ENCODE measurements around the gene VKORC1.

Gene VKORC1

DNA sequence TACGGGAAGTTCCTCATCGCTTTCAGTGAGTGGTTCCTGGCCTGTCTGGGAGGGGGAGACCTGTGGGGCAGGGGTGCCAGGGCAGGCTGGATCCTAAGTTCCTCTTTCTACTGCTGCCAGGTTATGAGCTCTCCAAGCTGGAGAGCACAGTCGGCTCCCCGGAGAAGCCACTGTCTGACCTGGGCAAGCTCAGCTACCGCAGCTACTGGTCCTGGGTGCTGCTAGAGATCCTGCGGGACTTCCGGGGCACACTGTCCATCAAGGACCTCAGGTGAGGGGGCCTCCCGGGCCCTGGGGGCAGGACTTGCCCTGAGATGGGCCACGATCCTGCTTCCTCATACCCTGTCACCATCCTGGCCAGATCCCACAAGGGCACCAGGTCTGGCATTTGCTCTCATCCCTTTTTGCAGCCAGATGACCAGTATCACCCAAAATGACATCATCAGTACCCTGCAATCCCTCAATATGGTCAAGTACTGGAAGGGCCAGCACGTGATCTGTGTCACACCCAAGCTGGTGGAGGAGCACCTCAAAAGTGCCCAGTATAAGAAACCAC lies 35.8 kb upstream of the VKORC1 start:
- DNase-seq (ENCODE audit: low read depth) = no peak

DNA sequence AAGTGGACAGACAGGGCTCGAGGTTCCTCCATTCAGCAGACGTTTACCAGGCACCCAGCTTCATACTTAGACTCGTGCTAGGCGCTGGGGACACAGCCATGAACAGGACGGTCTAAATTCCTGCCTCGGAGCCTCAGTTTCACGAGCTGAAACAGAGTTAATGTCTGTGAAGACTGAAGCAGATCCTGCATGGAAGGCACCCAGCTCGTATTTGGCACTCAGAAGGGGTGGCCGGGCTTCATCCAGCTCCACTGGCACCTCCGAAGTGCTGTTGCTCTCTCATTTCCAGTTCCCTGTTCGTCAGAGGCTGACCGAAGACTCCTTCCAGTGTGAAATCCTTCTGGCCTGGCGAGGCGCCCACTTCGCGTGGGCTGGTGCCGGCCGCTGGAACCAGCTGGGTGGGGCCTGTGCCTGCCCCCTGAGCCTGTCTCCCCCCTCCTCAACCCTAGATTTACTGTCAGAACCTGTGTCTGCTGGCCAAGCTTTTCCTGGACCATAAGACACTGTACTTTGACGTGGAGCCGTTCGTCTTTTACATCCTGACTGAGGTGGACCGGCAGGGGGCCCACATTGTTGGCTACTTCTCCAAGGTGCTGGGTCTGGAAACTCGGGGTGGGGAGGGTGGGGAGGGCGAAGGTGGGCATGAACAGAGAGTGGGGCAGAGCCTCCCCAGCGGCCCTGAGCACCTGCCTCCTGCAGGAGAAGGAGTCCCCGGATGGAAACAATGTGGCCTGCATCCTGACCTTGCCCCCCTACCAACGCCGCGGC lies 35.2 kb upstream of the VKORC1 start:
- no peak for DNase-seq (ENCODE audit: low read depth)

DNA sequence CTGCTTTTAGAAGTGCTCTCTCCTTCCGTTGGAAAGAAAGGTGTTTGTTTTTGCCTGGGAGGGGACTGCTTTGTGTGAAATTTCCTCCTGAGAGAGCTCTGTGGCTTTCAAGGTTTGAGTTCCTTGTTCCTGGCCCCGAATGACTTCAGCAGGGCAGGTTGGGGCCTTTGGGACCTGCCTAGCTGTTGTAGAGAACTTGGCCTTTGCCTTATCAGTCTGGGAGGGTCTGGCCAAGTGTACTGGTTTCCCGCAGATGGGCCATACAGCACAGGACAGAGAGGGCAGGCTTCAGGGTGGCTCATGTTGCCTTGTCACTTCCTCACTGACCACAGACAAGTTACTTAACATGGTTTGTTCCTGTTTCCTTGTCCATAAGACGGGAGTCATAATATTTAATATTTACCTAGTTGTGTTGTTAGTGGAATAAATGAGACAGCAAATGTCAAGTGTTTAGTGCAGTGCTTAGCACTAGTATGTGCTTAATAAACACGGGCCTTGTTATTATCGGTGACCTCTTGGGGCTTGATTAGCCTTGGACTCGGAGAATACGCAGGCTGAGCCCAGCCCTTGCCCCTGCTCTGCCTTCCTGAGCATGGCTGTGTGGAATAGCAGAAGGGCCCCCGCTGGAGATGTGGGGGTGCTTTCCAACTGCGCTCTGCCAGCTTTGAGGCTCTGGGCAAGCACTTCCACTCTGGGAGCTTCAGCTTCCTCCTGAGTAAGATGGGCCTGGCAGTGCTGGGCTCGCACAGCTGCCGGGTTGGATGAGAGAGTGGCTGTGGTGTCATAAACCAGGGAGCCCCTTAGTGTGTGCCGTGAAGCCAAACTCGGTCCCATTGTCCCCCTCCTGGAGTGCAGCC lies 34.3 kb upstream of the VKORC1 start:
- DNase-seq (ENCODE audit: low read depth) = no peak

DNA sequence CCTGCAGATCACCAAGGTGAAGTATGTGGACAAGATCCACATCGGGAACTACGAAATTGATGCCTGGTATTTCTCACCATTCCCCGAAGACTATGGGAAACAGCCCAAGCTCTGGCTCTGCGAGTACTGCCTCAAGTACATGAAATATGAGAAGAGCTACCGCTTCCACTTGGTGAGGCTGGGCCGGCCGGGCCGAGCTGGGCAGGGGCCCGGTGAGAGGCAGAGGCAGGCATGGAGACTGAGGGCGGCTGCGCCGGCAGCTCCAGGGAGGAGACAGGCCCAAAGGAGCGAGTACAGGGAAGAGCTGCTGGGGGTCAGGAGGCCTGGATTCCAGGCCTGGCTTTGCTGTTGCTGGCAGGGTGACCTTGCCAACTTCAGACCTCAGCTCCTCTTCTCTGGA lies 32.6 kb upstream of the VKORC1 start:
- no peak for DNase-seq (ENCODE audit: low read depth)

DNA sequence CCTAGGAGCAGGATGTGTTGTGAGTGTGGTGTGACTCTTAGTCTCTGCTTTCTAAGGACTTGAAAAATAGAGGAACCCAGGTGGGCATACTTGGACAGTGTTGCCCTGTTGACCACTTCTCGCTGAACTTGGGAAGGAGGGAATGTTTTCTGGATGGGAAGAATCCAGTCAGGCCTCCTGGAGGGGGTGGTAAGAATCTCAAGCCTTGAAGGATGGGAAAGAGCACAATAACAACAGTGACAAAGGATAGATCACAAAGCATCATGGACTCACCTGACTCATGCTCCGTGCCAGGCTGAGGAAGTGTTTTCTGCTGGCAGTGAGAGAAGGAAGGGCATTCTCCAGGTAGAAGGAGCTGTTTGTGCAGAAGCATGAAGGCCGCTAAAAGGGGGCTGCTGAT lies 31.2 kb upstream of the VKORC1 start:
- no peak for DNase-seq (ENCODE audit: low read depth)

DNA sequence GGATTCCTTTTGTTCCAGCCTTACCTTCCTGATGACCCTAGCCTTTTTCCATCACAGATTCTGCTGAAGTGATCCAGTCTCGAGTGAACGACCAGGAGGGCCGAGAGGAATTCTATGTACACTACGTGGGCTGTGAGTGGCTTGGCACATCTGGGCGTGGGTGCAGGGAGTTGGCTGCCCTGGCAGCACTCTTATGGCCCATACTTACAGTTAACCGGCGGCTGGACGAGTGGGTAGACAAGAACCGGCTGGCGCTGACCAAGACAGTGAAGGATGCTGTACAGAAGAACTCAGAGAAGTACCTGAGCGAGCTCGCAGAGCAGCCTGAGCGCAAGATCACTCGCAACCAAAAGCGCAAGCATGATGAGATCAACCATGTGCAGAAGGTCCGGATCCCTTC lies 25.5 kb upstream of the VKORC1 start:
- DNase-seq (ENCODE audit: low read depth) = no peak

DNA sequence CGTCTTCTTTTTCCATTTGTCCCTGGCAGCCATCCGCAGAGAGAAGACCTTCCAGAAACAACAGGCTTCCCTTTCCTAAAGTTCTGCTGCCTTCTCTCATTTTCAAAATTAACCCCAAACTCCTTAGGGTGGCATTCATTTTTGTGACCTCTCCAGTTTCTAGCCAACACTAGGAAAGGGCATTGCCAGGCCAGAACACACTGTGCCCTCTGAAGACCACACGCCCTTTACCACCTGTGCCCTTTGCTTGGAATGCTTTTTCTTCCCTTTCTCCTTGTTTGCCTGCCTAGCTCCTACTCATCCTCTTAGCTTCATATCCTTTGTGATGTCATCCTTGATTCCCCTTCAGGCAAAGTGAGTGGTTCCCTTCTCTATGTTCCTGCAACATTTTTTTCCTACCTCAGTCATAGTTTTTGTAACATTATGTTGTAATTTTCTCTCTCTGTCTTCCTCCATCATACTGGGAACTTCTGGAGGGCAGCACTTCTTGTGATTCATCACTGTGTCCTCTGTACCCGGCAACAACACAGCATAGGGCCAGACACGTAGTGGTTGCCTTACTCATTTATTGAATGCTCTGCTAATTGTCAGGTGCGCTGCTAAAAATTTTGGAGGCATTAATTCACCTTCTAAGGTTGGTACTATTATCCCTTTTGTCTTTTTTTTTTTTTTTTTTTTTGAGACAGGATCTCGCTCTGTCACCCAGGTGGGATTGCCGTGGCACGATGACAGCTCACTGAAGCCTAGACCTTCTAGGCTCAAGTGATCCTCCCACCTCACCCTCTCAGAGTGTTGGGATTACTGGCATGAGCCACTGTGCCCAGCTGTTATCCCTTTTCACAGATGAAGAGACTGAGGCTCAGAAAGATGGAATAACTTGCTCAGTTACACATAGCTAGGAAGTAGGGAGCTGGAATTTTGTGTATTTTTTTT lies 23.9 kb upstream of the VKORC1 start:
- no peak for DNase-seq (ENCODE audit: low read depth)

DNA sequence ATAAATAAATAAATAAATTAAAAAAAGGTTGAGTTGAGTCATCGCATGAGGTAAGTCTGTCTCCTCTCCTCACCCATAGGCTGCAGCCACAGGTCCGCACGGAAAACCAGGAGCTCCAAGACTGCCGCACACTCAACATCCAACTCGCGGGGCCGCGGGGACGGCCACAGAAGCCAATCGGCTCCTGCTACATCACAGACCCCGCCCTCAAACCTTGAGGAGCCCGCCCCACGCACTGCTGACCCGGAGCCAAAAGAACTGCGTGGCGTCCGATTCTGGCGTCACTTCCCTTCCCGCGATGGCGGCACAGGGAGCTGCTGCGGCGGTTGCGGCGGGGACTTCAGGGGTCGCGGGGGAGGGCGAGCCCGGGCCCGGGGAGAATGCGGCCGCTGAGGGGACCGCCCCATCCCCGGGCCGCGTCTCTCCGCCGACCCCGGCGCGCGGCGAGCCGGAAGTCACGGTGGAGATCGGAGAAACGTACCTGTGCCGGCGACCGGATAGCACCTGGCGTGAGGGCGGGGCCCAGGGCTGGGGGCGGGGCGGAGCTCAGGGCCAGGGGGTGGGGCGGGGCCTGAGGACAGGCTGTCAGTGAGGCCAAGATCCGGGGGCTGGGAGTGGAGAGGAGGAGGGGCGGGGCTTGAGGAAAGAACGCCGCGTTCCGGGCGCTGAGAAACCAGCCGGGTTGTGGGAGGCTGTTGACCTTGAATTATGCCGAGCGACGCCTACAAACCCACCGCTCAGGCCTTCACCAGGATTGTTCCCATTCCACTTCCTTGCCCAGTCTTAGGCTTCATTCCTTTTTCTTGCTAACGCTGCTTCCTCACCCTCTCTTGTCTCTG lies 23.0 kb upstream of the VKORC1 start, which contains the start of gene KAT8:
TSS of gene KAT8 (plus strand) at position 281 of the 839 bp plus-strand sequence. CDS start at position 299, 18 bp downstream.
- peak; percentile 94 for DNase-seq (ENCODE audit: low read depth)

DNA sequence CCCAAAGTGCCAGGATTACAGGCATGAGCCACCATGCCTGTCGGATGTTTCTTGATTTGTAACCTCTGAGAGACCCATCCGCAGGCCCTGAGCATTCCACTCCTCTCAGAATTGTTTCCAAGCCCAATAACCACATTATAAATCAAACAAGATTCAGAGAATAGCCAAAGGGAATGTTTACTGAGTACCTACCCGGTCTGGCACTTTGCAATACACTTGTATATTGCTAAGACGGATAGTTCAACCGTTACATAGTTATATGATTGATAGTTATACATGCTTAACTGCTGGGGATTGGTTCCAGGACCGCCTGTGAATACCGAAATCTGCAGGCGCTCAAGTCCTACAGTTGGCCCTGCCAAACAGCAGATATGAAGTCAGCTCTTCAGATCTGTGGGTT lies 19.9 kb upstream of the VKORC1 start:
- no peak for DNase-seq (ENCODE audit: low read depth)

DNA sequence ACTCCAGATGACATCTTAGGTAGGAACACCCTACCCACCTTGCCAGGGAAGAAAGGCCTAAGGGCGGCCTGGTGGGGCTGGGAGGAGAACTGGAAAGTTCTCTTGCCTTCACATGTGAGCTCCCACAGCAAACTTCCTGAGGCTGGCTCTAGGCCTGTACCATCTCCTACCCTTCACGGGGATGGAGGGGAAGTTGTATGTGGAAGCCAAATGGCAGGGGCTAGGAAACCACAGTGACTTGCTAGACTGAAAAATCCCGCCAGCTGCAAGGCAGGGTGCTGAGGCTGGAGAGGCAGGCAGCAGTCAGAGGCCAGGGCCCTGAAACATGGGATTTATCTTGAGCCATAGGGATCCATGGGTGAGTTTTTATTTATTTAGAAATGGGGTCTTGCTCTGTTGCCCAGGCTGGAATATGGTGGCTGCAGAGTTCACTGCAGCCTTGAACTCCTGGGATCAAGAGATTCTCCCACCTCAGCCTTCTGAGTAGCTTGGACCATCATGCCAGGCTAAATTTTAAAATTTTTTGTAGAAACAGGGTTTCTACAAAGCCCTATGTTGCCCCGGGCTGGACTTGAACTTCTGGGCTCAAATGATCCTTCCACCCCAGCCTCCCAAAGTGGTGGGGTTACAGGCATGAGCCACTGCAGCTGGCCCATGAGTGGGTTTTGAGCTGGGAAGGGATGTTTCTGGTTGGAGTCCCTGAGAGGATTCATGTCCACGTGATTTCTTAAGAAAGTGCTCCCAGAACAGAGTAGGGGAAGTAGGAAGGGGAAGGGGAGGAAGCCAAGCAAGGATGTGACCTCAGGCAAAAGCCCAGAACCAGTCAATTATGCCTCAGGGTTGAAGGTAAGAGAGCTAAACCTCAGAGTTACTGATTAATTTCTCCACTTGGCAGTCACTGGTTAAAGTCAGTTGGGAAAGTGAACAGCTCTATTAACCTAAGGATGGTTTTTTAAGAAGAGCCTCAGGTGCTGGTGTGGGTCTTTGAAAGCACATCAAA lies 18.8 kb upstream of the VKORC1 start:
- DNase-seq (ENCODE audit: low read depth) = no peak

DNA sequence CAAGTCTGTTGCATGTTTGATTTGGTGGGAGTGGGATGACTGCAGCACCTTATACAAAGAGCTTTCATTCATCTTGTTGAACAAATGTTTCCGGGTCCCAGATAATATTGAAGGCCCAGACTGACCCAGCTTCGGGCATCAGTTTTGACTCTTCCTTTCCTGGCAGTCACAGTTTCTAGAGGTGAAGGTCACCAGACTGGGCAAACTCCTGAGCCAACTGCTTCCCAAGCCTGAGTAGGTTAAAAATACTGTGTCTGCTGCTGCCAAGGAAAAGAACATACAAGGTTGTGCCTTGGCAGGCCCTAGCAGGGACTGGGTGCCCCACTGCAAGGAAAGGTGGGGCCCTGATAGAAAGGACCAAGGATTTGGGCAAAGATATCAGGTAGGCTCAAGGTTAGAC lies 18.1 kb upstream of the VKORC1 start:
- DNase-seq (ENCODE audit: low read depth) = no peak

DNA sequence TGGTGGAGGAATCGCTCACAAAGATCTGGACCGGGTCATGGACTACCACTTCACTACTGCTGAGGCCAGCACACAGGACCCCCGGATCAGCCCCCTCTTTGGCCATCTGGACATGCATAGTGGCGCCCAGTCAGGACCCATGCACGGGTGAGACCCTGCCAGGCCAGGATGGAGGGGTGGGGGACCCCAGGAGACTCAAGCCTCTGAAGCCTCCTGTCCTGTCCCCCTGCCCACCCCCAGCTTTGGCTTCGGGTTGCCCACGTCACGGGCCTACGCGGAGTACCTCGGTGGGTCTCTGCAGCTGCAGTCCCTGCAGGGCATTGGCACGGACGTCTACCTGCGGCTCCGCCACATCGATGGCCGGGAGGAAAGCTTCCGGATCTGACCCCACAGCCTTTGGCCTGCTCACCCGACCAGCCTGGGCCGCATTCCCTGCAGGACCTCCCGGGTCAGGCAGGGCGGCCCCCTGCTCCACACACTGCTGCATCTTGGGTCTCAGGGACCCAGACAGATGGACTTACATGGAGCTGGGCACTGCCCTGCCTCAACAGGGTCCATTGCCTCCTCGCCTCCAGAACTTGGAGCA lies 17.4 kb upstream of the VKORC1 start:
- DNase-seq (ENCODE audit: low read depth) = no peak

DNA sequence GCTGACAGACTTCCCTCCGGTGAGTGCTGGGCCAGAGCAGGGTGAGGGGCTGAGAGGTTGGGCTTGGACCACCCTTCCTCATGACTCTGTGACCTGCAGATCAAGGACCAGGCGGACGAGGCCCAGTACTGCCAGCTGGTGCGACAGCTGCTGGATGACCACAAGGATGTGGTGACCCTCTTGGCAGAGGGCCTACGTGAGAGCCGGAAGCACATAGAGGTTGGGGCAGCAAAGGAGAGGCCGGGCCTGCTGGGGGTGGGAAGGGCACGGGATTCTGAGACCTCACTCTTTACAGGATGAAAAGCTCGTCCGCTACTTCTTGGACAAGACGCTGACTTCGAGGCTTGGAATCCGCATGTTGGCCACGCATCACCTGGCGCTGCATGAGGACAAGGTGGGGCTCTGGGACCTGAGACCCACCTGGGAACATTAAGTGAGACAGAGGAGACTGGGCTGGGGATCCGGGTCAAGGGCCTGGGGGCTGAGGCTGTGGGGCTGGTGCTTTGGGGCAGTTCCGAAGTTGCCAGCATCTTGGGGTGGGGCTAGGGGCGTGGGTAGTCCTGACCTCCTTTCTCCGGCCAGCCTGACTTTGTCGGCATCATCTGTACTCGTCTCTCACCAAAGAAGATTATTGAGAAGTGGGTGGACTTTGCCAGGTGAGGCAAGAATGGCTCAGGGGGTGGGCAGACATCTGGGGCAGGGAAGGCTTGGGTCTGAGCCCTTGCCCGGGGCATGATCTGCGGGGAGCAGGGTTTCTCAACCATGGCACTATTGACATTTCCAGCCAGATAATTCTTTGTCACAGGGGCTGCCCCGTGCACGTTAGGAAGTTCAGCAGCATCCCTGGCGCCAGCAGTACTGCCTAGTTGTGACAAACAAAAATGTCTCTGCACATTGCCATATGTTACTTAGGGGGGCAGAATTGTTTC lies 15.8 kb upstream of the VKORC1 start:
- no peak for DNase-seq (ENCODE audit: low read depth)

DNA sequence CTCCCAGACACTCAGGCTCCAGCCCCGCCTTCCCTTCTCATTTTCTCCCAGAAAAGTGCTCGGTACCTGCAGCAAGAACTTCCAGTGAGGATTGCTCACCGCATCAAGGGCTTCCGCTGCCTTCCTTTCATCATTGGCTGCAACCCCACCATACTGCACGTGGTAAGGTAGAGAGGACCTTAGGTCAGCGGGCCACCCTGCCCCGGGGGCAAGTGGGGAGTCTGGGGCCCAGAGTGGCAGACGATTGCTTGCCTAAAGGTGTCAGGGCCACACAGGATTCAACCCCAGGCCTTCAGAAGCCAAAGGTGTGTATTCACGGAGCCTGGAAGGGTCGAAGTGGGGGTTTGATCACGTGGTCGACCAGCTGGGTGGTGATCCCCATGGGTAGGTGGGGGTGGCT lies 15.0 kb upstream of the VKORC1 start:
- DNase-seq (ENCODE audit: low read depth) = no peak

DNA sequence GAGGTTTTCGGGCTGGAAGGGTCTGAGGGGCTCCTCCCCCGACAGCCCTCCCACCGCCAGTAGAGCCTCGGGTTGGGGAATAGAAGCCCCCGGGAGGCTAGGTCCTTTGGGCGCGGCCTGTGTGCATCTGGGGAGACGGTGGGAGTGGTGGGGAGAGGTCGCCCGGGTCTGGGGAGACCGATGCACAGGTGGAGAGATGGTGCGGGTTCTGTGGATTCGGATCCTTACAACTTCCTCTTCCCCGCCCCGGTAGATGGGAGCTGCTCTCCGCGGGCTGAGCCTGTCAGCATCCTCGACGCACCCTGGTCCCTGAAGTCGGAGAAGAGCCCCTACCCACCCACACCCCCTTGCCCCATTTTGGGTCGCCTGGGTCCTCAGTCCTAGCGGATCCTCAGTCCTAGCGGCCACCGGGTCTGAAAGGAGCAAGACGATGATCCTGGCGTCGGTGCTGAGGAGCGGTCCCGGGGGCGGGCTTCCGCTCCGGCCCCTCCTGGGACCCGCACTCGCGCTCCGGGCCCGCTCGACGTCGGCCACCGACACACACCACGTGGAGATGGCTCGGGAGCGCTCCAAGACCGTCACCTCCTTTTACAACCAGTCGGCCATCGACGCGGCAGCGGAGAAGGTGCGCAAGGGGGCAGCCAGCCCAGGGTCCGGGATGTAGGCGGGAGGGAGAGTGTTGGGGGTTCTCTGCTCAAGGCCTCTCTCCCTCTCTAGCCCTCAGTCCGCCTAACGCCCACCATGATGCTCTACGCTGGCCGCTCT lies 14.4 kb upstream of the VKORC1 start:
- DNase-seq (ENCODE audit: low read depth) = no peak

DNA sequence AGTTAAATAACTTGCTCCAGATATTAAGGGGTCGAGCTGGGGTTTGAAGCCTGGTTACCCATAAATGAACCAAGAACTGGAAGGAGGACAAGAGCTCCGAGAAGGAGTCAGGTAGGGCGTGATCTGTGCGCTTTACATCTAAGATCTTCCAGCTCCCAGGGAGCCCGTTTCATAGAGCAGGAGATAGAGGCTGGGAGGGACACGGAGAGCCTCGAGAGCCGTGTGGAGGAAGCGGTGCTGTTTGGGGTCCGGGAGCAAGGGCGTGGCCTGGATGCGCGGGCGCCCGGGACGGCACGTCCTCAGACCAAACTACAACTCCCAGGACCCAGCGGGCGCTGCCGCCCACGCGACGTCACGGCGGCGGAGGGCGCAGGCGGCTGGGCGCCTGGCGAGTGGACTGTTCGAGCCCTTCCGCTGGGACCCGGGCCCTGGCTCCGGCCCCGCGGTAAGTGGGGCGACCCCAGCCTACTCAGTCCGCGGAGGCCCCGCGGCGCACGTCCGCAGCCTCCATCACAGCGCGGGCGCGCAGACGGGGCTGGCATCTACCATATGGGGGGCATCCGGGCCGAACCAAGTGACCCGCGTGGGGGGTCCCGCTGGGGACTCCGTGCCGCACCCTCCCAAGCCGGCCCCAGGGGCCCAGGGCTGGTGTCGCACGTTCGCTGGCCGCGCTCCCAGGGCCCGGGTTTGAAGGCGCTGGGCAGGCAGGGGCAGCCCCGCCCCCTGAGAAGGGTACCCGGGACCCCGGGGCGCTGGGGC lies 13.6 kb upstream of the VKORC1 start, which contains the start of gene BCKDK:
TSS of gene BCKDK (plus strand) at position 352 of the 759 bp plus-strand sequence. CDS start 838 bp downstream, outside the sequence.
- DNase-seq (ENCODE audit: low read depth) = peak; percentile 55

Measured in stimulated activated CD8-positive, alpha-beta memory T cell treated with anti-CD3 and anti-CD28 coated beads, Interleukin-12 subunit alpha, Interleukin-12 subunit beta, amount 100 ng/mL, for 4 hours (primary cell).